Mucosa of stomach (tissue), 1 donor: ENCODE measurements around the gene CRYBG3.
"Not testable (repeated sequence)": the region's sequence is repeated elsewhere in the genome, so short reads cannot be mapped to it uniquely, and the experiment has no call there.

ENCODE experiments used
- H3K27me3 ChIP-seq: one replicate; pipeline ENCODE4 v1.7.0; 2013; ENCODE audit warnings: mild to moderate bottlenecking, low read length; ENCODE audit not compliant: control insufficient read depth, insufficient read depth
- H3K36me3 ChIP-seq: one replicate; pipeline ENCODE4 v1.7.0; 2013; ENCODE audit warnings: low read length; ENCODE audit not compliant: control insufficient read depth, insufficient read depth
- H3K4me1 ChIP-seq: one replicate; pipeline ENCODE4 v1.7.0; 2013; ENCODE audit warnings: mild to moderate bottlenecking, low read length; ENCODE audit not compliant: control insufficient read depth, insufficient read depth
- H3K4me3 ChIP-seq: one replicate; pipeline ENCODE4 v1.7.0; 2013; ENCODE audit warnings: low read length
- H3K9ac ChIP-seq: one replicate; pipeline ENCODE4 v1.7.0; 2013; ENCODE audit warnings: mild to moderate bottlenecking, low read length, moderate library complexity
- H3K9me3 ChIP-seq: one replicate; pipeline ENCODE4 v1.7.0; 2013; ENCODE audit warnings: mild to moderate bottlenecking, low read length, moderate library complexity; ENCODE audit not compliant: control insufficient read depth
- donor health status: Pancreatic carcinoma.

CRYBG3 gene

DNA sequence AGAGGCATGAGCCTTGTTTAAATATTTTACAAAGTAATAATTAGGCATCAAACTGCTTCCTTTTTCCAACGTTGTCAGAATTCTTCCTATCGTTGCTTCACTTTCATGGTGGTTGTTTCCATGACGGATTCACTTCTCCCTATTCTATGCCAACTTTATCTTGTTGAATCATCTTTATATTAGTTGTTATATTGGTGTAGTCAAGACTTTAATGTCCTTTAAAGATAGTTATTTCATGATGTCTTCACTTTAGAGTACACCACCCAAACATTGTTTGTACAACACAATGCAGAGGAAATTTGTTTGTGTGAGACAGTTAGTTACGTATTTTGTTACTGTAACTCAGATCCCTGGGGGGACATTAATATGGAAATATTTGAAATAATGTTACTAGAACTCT lies 61.9 kb downstream of the CRYBG3 start:
- H3K9me3 ChIP-seq: no peaks in the 10 kb centered on the region
- no peaks in the 10 kb centered on the region for H3K27me3 ChIP-seq
- no peak overlapping the region for H3K9ac ChIP-seq
- H3K36me3 ChIP-seq: no peaks in the 10 kb centered on the region
- peaks cover 13% of the 10 kb centered on the region for H3K4me1 ChIP-seq
- H3K4me3 ChIP-seq: no peak overlapping the region

DNA sequence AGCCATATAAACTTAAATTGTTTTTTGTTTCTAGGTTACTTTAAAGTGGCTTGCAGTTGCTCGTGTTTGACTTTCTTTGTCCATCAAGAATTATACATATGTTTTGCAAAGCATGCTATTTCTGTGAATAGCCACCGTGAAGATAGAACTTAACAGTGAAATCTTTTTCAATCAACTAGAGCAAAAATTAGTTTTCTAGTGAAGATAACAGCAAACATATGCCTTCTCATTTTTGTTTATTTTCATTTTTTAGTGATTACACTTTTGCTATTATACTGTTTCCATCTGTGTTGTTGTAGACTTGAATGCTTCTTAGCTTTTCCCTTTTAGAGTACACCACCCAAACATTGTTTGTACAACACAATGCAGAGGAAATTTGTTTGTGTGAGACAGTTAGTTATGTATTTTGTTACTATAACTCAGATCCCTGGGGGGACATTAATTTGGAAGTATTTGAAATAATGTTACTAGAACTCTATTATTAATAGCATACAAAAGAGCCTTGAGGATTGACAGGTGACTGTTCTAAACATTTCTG lies 62.8 kb downstream of the CRYBG3 start:
- no peaks in the 10 kb centered on the region for H3K36me3 ChIP-seq

DNA sequence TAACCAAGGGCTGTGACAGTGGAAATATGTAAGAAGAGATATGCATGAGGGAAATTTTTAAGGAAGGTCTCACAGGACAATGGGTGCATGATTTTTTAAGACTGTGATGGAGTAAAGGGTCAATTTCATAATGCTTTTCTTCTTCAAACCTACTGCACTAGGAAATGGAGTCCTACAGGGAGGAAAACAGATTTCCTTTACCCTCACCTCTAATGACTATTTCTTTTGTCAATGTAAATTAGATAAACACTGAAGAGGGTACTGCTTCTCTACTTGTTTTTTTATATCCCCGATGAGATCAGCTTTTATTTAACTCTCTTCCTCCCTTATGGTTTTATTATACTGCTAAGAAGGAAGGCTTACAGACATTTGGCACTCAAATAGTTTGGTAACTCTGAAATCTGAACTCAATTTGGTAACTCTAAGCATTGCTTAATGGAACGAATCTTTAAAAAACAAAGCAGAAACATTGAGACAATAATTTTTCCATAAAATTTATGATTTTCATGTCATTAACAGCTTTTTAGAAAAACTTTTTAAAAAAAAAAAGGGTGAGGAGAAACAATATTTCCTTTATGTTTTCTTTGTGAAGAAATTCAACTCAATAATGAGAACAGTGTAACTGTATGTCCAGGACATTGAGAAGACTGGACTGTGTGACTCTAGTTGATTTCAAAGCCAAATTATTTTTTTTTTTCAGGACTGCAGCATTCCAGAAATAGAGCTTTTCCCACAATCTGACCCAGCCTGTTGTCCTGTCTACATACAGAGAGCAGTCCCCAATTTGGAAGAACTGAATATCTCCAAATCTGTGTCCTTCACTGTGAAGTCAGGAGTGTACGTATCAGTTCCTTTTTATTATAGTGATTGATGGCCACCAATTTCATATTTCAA lies 64.4 kb downstream of the CRYBG3 start:
- peaks cover 13% of the 10 kb centered on the region for H3K4me1 ChIP-seq
- no peaks in the 10 kb centered on the region for H3K9me3 ChIP-seq
- H3K27me3 ChIP-seq: no peaks in the 10 kb centered on the region
- no peak overlapping the region for H3K4me3 ChIP-seq
- no peak overlapping the region for H3K9ac ChIP-seq
- no peaks in the 10 kb centered on the region for H3K36me3 ChIP-seq

More for the DNA sequence above, 62.8 kb downstream of the CRYBG3 start:
- H3K9ac ChIP-seq: no peak overlapping the region
- no peaks in the 10 kb centered on the region for H3K27me3 ChIP-seq
- no peak overlapping the region for H3K4me3 ChIP-seq
- H3K9me3 ChIP-seq: no peaks in the 10 kb centered on the region
- H3K4me1 ChIP-seq: peaks cover 13% of the 10 kb centered on the region

DNA sequence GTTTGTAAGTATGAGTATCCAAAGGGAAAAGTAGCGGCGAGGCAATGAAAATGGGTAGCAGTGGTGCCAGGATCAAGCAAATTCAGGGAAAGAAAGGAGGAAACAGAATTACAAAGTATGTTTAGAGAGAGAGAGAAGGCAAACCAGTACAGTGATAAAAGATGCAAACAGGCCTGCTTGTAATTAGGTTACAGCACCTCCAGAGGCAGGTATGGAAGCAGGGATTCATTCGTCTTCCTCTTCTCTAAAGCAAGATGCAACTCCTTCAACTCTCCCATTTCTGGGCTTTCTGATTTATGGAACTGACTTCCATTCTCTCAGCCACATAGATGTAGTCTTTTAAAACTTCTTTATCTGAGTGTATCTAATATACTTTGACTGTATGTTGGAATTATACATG lies 68.0 kb downstream of the CRYBG3 start:
- no peaks in the 10 kb centered on the region for H3K36me3 ChIP-seq
- H3K27me3 ChIP-seq: no peaks in the 10 kb centered on the region
- H3K4me3 ChIP-seq: no peak overlapping the region
- no peaks in the 10 kb centered on the region for H3K9me3 ChIP-seq
- no peak overlapping the region for H3K9ac ChIP-seq
- H3K4me1 ChIP-seq: no peaks in the 10 kb centered on the region

DNA sequence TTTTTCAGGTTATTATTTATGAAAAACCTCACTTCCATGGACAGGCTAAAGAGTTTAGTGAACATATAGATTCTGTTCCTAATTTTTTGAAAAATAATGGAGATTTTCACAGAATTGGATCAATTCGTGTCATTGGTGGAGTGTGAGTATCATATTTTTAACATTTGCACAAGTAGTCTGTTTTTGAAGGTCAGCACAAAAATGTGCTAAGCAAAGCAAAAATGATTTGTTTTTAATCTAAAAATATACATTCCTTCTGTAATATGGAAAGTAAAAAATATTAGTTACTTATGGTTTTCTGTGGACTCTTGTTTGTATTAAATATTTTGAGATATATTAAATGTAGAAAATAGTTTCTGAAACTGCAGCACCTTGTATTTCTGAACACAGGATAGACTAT lies 71.0 kb downstream of the CRYBG3 start:
- H3K9ac ChIP-seq: no peak overlapping the region
- H3K36me3 ChIP-seq: no peaks in the 10 kb centered on the region
- no peak overlapping the region for H3K4me3 ChIP-seq
- H3K27me3 ChIP-seq: no peaks in the 10 kb centered on the region
- no peaks in the 10 kb centered on the region for H3K9me3 ChIP-seq
- H3K4me1 ChIP-seq: no peaks in the 10 kb centered on the region

DNA sequence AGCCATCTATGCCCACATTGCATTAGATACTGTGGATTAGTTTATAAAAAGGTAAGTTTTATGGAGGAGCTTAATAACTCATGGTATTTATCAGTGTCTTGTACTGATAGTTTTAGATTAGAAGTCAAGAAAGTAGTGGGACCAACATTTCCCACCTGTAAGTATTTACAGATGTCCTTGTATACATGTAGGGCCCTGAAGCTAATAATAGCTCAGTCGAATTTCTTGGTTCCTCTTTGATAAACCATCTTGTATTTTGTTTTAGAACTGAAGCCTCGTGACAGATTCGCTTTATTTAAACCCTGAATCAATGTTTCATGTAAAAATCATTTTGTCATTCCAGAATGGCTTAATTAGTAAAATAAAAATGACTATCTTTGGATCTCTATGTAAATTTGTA lies 73.4 kb downstream of the CRYBG3 start:
- Histone ChIP-seq H3K27me3 (no peaks in the 10 kb centered on the region), H3K4me1 (no peaks in the 10 kb centered on the region), H3K9ac (no peak overlapping the region), H3K36me3 (no peaks in the 10 kb centered on the region), H3K9me3 (no peaks in the 10 kb centered on the region), H3K4me3 (no peak overlapping the region)

DNA sequence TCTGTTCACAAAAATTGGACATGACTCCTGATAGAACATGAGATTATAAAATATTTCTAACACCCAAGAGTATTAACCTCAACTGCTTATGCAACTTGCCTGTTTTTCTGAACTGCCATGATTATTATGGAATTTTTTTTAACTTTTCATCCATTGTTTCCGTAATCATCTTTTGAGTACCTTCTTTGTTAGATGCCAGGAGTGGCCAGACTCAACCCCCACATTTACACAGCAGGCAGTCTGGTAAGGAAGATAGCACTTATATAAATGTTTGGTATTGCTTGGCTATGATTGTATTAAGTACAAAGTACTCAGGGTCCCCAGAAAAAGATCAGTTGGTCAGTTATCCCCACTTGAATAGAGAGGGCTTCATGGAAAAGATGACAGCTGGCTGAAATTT lies 74.3 kb downstream of the CRYBG3 start:
- Histone ChIP-seq H3K4me1 (no peaks in the 10 kb centered on the region), H3K9me3 (no peaks in the 10 kb centered on the region), H3K27me3 (no peaks in the 10 kb centered on the region), H3K36me3 (no peaks in the 10 kb centered on the region), H3K9ac (no peak overlapping the region), H3K4me3 (no peak overlapping the region)

DNA sequence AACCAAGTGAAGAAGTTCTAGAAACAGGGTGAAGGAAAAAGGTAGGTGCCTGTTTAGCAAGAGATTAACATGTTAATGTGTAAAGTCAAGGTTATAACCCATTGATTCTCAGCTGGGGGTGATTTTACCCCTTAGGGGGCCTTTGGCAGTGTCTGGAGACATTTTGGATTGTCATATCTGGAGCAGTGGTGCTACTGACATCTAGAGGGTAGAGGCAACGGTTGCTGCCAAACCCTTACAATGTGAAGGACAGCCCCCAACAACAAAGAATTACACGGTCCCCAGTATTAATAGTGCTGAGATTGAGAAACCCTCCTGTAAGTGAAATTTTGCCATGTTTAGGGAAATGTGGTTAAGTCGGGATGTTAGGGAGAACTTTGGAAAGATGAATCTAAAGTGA lies 74.7 kb downstream of the CRYBG3 start:
- no peak overlapping the region for H3K4me3 ChIP-seq
- H3K36me3 ChIP-seq: no peaks in the 10 kb centered on the region
- no peaks in the 10 kb centered on the region for H3K9me3 ChIP-seq
- H3K27me3 ChIP-seq: no peaks in the 10 kb centered on the region
- H3K9ac ChIP-seq: no peak overlapping the region
- H3K4me1 ChIP-seq: peaks cover 1% of the 10 kb centered on the region

DNA sequence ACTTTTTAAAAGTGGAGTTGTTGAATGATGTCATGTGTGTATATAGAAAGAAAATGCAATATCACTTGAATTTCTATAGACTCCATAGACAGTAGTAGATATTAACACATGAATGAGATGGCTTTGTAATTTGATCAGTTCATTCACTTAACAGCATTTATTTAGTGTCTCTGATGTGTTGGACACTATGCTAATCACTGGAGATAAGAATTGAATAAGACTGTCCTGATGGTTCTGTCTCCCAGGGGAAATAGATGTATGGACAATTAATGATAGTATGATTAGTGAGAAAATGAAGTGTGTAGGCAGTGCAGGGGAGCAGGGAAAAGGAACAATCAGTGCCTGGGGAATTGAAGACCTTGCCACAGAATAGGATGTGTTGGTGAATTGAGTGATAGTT lies 77.5 kb downstream of the CRYBG3 start:
- Histone ChIP-seq H3K9me3 (no peaks in the 10 kb centered on the region), H3K9ac (no peak overlapping the region), H3K4me3 (no peak overlapping the region), H3K4me1 (peaks cover 5% of the 10 kb centered on the region), H3K27me3 (no peaks in the 10 kb centered on the region), H3K36me3 (no peaks in the 10 kb centered on the region)

DNA sequence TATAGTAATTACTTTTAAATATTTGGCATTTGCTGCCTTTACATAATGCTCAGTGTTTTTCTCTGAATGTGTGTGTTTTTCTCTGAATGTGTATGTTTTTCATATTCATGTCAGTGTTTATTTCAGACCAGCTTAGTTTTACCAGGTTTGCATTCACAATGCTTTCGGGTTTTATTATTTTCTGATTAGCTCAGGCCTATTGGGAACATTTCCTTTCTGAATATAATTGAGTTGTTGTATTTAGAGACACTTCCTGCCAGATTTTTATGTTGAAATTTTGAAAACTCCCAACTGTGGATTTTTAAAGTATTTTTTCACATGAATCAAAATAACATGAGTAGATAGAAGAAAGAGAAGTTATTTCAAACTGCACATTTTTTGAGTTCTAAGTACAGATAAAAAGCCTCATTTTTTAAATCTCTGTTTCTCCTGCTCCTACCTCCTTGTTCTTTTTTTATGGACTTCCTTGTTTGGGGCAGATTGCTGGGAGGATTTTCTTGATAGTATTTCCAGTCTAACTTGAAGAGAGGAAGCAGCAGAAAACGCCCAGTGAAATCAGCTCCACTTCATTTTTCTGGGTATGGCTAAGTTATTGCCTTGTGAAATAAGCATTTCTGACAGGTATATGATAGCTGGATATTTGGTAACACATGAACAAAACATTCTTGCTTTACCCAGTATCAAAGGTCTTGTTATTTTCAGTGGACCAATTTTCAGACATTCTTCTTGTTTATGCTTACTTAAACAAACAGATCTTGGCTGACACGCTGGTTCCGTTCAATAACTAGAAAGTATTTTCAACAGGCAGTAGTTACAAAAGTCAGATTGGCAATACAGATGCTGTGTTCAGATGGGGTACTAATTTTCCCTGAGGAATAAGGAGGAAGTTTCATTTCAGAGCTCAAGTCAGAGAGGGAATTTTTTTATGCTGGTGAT lies 79.8 kb downstream of the CRYBG3 start:
- Histone ChIP-seq H3K4me3 (no peak overlapping the region), H3K4me1 (peaks cover 5% of the 10 kb centered on the region), H3K27me3 (no peaks in the 10 kb centered on the region), H3K36me3 (no peaks in the 10 kb centered on the region), H3K9ac (no peak overlapping the region), H3K9me3 (no peaks in the 10 kb centered on the region)

DNA sequence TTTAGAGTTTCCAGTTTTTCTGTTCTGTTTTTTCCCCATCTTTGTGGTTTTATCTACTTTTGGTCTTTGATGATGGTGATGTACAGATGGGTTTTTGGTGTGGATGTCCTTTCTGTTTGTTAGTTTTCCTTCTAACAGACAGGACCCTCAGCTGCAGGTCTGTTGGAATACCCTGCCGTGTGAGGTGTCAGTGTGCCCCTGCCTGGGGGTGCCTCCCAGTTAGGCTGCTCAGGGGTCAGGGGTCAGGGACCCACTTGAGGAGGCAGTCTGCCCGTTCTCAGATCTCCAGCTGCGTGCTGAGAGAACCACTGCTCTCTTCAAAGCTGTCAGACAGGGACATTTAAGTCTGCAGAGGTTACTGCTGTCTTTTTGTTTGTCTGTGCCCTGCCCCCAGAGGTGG lies 88.0 kb downstream of the CRYBG3 start:
- H3K27me3 ChIP-seq, H3K4me3 ChIP-seq, H3K9ac ChIP-seq, H3K9me3 ChIP-seq, H3K36me3 ChIP-seq, H3K4me1 ChIP-seq: not testable (repeated sequence)

DNA sequence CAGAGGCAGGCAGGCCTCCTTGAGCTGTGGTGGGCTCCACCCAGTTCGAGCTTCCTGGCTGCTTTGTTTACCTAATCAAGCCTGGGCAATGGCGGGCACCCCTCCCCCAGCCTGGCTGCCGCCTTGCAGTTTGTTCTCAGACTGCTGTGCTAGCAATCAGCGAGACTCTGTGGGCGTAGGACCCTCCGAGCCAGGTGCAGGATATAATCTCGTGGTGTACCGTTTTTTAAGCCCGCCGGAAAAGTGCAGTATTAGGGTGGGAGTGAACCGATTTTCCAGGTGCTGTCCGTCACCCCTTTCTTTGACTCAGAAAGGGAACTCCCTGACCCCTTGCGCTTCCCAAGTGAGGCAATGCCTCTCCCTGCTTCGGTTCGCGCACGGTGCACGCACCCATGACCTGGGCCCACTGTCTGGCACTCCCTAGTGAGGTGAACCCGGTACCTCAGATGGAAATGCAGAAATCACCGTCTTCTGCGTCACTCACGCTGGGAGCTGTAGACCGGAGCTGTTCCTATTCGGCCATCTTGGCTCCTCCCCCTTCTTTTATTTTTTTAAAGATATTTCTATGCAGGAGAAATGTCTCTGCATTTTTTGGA lies 88.5 kb downstream of the CRYBG3 start:
- H3K36me3 ChIP-seq, H3K4me3 ChIP-seq, H3K4me1 ChIP-seq, H3K27me3 ChIP-seq, H3K9me3 ChIP-seq, H3K9ac ChIP-seq: not testable (repeated sequence)
